Mesendoderm (in vitro differentiated cells): ENCODE data around the gene CSNK1A1L.
"Not testable (repeated sequence)": the region's sequence is repeated elsewhere in the genome, so short reads cannot be mapped to it uniquely, and the experiment has no call there.

ENCODE experiments used
- DNase-seq: peaks from one replicate; pipeline ENCODE4 v3.0.0; 2013
- H2AK5ac ChIP-seq: 2 replicates; pipeline ENCODE4 v1.6.1; 2013; ENCODE audit warnings: low read length, inconsistent platforms
- H2BK120ac ChIP-seq: 2 replicates; pipeline ENCODE4 v1.6.1; 2013; ENCODE audit warnings: low read depth, mild to moderate bottlenecking, low read length, moderate library complexity, mixed read lengths
- H2BK15ac ChIP-seq: replicated peaks from 2 replicates; pipeline ENCODE4 v1.6.1; 2013; ENCODE audit warnings: low read depth, mild to moderate bottlenecking, moderate library complexity
- H2BK5ac ChIP-seq: 2 replicates; pipeline ENCODE4 v1.6.1; 2013; ENCODE audit warnings: low read length, inconsistent platforms
- H3K18ac ChIP-seq: 2 replicates; pipeline ENCODE4 v1.6.1; 2013; ENCODE audit warnings: mild to moderate bottlenecking, low read length, mixed read lengths
- H3K23ac ChIP-seq: one replicate; pipeline ENCODE4 v1.6.1; 2013; ENCODE audit warnings: low read length
- H3K27ac ChIP-seq: 2 replicates; pipeline ENCODE4 v1.5.1; 2013; ENCODE audit warnings: low read depth, mild to moderate bottlenecking, inconsistent platforms, low read length, moderate library complexity
- H3K27me3 ChIP-seq: 2 replicates; pipeline ENCODE4 v1.6.1; 2013; ENCODE audit warnings: low read length, control low read depth, mild to moderate bottlenecking, inconsistent platforms; ENCODE audit not compliant: insufficient read depth, poor library complexity
- H3K36me3 ChIP-seq: 2 replicates; pipeline ENCODE4 v1.6.1; 2013; ENCODE audit warnings: low read length, inconsistent platforms; ENCODE audit not compliant: control insufficient read depth, insufficient read depth
- H3K4ac ChIP-seq: one replicate; pipeline ENCODE4 v1.6.1; 2013; ENCODE audit warnings: low read depth, mild to moderate bottlenecking, low read length, moderate library complexity
- H3K4me1 ChIP-seq: 2 replicates; pipeline ENCODE4 v1.6.1; 2013; ENCODE audit warnings: low read depth, low read length, inconsistent platforms; ENCODE audit not compliant: control insufficient read depth
- H3K4me2 ChIP-seq: 2 replicates; pipeline ENCODE4 v1.6.1; 2013; ENCODE audit warnings: low read length
- H3K4me3 ChIP-seq: 2 replicates; pipeline ENCODE4 v1.5.1; 2013; ENCODE audit warnings: mild to moderate bottlenecking, low read length
- H3K56ac ChIP-seq: one replicate; pipeline ENCODE4 v1.6.1; 2013; ENCODE audit warnings: low read length
- H3K79me1 ChIP-seq: 2 replicates; pipeline ENCODE4 v1.6.1; 2013; ENCODE audit warnings: low read length, inconsistent platforms
- H3K79me2 ChIP-seq: 2 replicates; pipeline ENCODE4 v1.6.1; 2013; ENCODE audit warnings: mild to moderate bottlenecking, low read length; ENCODE audit not compliant: control insufficient read depth, insufficient read depth
- H3K9ac ChIP-seq: 2 replicates; pipeline ENCODE4 v1.6.1; 2013; ENCODE audit warnings: low read length, inconsistent platforms
- H4K5ac ChIP-seq: one replicate; pipeline ENCODE4 v1.6.1; 2013; ENCODE audit warnings: low read length
- H4K8ac ChIP-seq: one replicate; pipeline ENCODE4 v1.6.1; 2013; ENCODE audit warnings: low read depth, mild to moderate bottlenecking, control low read depth, low read length, moderate library complexity
- WGBS: extraction: QIAGEN DNeasy Blood & Tissue Kit; methylation state at CpG from one replicate; pipeline ENCODE4 v1.1.7; 2013; ENCODE audit warnings: low lambda C conversion rate, missing lambda C conversion rate; ENCODE audit not compliant: insufficient coverage; ENCODE audit errors: extremely low coverage; 5-methylcytosine and 5-hydroxymethylcytosine counted together

CSNK1A1L gene

DNA sequence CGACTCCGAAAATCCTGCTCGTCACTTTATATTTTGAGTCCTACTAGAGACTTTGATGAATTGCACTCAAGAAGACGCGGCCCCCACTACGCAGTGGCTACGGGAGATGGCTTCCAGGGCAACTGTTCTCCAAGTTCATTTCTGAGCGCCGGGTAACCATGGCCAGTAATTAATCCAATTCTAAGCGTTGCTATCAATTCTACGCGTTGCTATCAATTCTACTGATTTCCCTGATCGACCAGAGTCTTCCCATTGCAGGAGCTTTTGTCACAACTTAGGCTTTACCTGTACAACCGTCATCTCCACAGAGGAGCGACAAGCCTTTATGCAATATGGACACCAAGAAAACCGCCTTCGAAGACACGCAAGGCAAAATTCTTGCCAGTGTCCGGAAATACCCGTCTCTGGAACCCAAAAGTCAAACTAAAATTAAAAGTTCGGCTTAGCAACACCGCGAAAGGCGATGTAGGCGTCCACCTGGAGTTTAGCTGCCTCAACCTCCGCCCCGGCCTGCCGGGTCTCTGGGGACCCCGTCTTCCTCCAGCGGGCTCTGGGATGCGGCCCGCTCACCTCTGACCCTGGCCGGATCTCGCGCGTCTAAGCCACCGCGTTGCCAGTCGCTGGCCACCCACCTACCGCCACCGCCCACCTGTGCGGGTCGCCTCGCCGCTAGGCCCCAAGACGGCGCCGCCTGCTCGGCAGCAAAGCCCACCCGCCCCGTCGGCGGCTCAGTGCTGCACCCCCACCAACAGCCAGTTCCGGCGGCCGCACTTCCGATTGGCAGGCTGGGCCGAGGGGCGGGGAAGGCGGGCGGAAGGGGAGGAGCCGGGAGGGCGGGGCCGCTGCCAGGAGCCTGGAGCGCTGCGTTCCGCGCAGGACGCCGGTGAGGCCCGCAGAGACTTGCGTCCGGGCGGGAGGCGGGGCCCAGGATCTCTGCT is 46.3 kb downstream of the CSNK1A1L start, which contains the start of gene SUPT20H:
TSS of gene SUPT20H (minus strand) at position 779 of the 938 bp plus-strand sequence. CDS start 8,198 bp downstream, outside the sequence.
- no peak within 1 kb of the TSS for H4K5ac ChIP-seq
- peak within 1 kb of the TSS; percentile 97 for H3K4me3 ChIP-seq
- H3K4me1 ChIP-seq: no peaks in the 10 kb centered on the region
- H3K4ac ChIP-seq: peak within 1 kb of the TSS; percentile 91
- peak within 1 kb of the TSS; percentile 65 for H4K8ac ChIP-seq
- peak within 1 kb of the TSS; percentile 83 for H3K9ac ChIP-seq
- H3K4me2 ChIP-seq: peak within 1 kb of the TSS; percentile 49
- H3K18ac ChIP-seq: peak within 1 kb of the TSS; percentile 94
- H2BK15ac ChIP-seq: no peak within 1 kb of the TSS
- no peak within 1 kb of the TSS for H3K23ac ChIP-seq
- H2BK120ac ChIP-seq: no peak within 1 kb of the TSS
- H3K27me3 ChIP-seq: no peaks in the 10 kb centered on the region
- H3K36me3 ChIP-seq: no peaks in the 10 kb centered on the region
- H3K56ac ChIP-seq: peak within 1 kb of the TSS; percentile 87
- H2BK5ac ChIP-seq: peak within 1 kb of the TSS; percentile 5
- H3K79me1 ChIP-seq: peaks cover 2% of the 10 kb centered on the region
- peaks cover 26% of the 10 kb centered on the region for H3K79me2 ChIP-seq
- DNase-seq: peak; percentile 96
- H2AK5ac ChIP-seq: no peak within 1 kb of the TSS
- no CpG with 5 or more reads among the region's 75 CpGs for WGBS
- no peak within 1 kb of the TSS for H3K27ac ChIP-seq

DNA sequence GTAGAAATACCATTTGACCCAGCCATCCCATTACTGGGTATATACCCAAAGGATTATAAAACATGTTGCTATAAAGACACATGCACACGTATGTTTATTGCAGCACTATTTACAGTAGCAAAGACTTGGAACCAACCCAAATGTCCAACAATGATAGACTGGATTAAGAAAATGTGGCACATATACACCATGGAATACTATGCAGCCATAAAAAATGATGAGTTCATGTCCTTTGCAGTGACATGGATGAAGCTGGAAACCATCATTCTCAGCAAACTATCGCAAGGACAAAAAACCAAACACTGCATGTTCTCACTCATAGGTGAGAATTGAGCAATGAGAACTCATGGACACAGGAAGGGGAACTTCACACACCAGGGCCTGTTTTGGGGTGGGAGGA is 49.2 kb downstream of the CSNK1A1L start:
- WGBS: no CpG with 5 or more reads among the region's 2 CpGs
- H2BK120ac ChIP-seq: not testable (repeated sequence)

More for the DNA sequence above, 49.2 kb downstream of the CSNK1A1L start:
- peaks cover 35% of the 10 kb centered on the region for H3K79me2 ChIP-seq
- not testable (repeated sequence) for H4K8ac ChIP-seq, H3K27me3 ChIP-seq, H3K4me1 ChIP-seq, H3K79me1 ChIP-seq, H2BK15ac ChIP-seq, H2AK5ac ChIP-seq, H3K4ac ChIP-seq, H2BK5ac ChIP-seq, H4K5ac ChIP-seq, H3K23ac ChIP-seq, H3K18ac ChIP-seq, H3K56ac ChIP-seq, DNase-seq, H3K36me3 ChIP-seq, H3K27ac ChIP-seq, H3K9ac ChIP-seq, H3K4me3 ChIP-seq, H3K4me2 ChIP-seq
